ENCODE data around the gene ZNF37A. TPM values are rescaled to one million over a fixed set of nuclear protein-coding genes. Genes with fewer than 3 reads are reported as not detected.

Gene ZNF37A
- total and polyA plus RNA-seq, 12 donors, result 2.8 to 9.2 (median 7.3) TPM

DNA sequence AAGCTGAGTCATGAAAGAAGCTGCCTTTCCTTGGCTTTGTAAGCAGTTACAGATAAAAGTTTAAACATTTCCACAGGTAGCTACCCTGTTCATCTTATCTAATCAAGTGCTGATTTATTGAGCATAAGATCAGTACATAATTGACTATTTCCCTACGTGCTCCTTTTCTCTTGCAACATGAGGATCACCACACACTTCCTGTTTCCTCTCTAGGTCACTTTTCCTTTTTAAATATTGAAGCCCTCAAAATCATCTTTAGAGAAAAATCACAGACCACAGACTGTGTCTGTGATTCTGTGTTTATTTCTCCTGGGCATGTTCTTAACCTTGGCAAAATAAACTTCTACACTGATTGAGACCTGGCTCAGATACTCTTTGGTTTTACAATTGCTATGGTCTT lies 69.5 kb downstream of the ZNF37A start:
- no peak for TF ChIP-seq CTCF (IDR thresholded peaks at IDR 0.05)
- DNase-seq (no peak), ATAC-seq (no peak)
- Histone ChIP-seq H3K27ac (no peak overlapping the region), H3K4me1 (no peaks in the 10 kb centered on the region), H3K9me3 (peaks cover 0 to 39% (median 16%) of the 10 kb centered on the region in 11 donors), H3K36me3 (no peaks in the 10 kb centered on the region), H3K4me3 (no peak overlapping the region), H3K27me3 (no peaks in the 10 kb centered on the region)
- intact Hi-C loops (cut with DNase I), result no loop called here
- 19 to 25% methylated on average over 1 of the region's 1 CpG for WGBS, 2 donors

DNA sequence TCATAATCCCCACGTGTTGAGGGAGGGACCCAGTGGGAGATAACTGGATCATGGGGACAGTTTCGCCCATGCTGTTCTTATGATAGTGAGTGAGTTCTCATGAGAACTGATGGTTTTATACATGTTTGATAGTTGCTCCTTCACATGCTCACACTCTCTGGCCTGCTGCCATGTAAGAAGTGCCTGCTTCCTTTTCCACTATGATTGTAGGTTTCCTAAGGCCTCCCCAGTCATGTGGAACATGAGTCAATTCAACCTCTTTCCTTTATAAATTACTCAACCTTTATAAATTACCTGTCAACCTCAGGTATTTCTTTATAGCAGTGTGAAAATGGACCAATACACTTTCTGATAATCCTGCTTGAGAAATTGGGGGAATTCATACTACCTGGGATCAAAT lies 80.2 kb downstream of the ZNF37A start:
- no peak for ATAC-seq
- H3K27me3 ChIP-seq, result no peaks in the 10 kb centered on the region
- 32 to 38% methylated on average over 2 of the region's 2 CpGs for WGBS, 2 donors
- H3K36me3 ChIP-seq, result no peaks in the 10 kb centered on the region
- H3K4me1 ChIP-seq, result no peaks in the 10 kb centered on the region
- no peak overlapping the region for H3K4me3 ChIP-seq
- no peak for TF ChIP-seq CTCF (IDR thresholded peaks at IDR 0.05)
- no peak for DNase-seq
- no peak overlapping the region for H3K27ac ChIP-seq
- intact Hi-C loops (cut with DNase I), result no loop called here
- H3K9me3 ChIP-seq, result no peaks in the 10 kb centered on the region

DNA sequence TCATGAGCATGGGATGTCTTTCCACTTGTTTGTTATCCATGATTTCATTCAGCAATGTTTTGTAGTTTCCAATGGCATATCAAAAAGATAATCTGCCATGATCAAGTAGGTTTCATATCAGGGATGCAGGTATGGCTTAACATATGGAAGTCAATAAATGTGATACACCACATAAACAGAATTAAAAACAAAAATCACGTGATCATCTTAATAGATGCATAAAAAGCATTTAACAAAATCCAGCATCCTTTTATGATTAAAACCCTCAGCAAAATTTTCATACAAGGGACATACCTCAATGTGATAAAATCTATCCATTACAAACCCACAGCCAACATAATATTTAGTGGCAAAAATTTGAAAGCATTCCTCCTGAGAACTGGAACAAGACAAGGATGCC lies 90.3 kb downstream of the ZNF37A start:
- Histone ChIP-seq H3K27me3 (no peaks in the 10 kb centered on the region), H3K9me3 (peaks cover 0 to 22% (median 7%) of the 10 kb centered on the region in 11 donors), H3K36me3 (no peaks in the 10 kb centered on the region), H3K4me1 (no peaks in the 10 kb centered on the region), H3K27ac (no peak overlapping the region), H3K4me3 (no peak overlapping the region)
- 18 to 24% methylated on average over 1 of the region's 1 CpG for WGBS, 2 donors
- intact Hi-C loops (cut with DNase I), result no loop called here
- DNase-seq (no peak), ATAC-seq (no peak)
- TF ChIP-seq CTCF (IDR thresholded peaks at IDR 0.05), result no peak

Other genes with a start within 250 kb of the ZNF37A start
- gene ZNF248, start 236.7 kb upstream of the ZNF37A start, total RNA-seq, result 10 to 100 TPM in 4 of 10 donors, 1 to 10 TPM in 6; 7.4 to 13.9 (median 9.1) TPM
- gene ZNF248, start 236.7 kb upstream of the ZNF37A start, polyA plus RNA-seq, result 1 to 10 TPM; 3.8 to 8.6 TPM
- gene ZNF25, start 117.7 kb upstream of the ZNF37A start, total RNA-seq, result 10 to 100 TPM; 15.2 to 22.9 (median 20.4) TPM
- 1 to 10 TPM; 4.1 to 6.1 TPM for gene ZNF25, start 117.7 kb upstream of the ZNF37A start, polyA plus RNA-seq
- gene ZNF33A, start 83.7 kb upstream of the ZNF37A start, total RNA-seq, result 10 to 100 TPM; 16.8 to 27.7 (median 23.2) TPM
- 10 to 100 TPM in 1 of 2 donors, 1 to 10 TPM in 1; 5.6 to 10.8 TPM for gene ZNF33A, start 83.7 kb upstream of the ZNF37A start, polyA plus RNA-seq